ENCODE measurements around the gene TTC3. TPM values are rescaled to one million over a fixed set of nuclear protein-coding genes. Genes with fewer than 3 reads are reported as not detected.
"Not testable (repeated sequence)": the region's sequence is repeated elsewhere in the genome, so short reads cannot be mapped to it uniquely, and the experiment has no call there.

TTC3 gene
- total and polyA plus RNA-seq, 7 donors, result 6.5 to 50.3 (median 25.7) TPM

- H3K9me3 ChIP-seq, result no peaks in the 10 kb centered on the region
- no peak overlapping the region for H3K27ac ChIP-seq
- 91 to 97% (median 92%) methylated on average over 1 of the region's 1 CpG for WGBS, 3 donors
- H3K36me3 ChIP-seq (ENCODE audit: insufficient read depth in 1 of 2, low read depth in 1 of 2), result peaks cover 8 to 43% of the 10 kb centered on the region in 2 donors
- ATAC-seq (no peak), DNase-seq (no peak)
- no peaks in the 10 kb centered on the region for H3K4me1 ChIP-seq
- H3K27me3 ChIP-seq (ENCODE audit: insufficient read depth in 3 of 3, low read length in 2 of 3), result no peaks in the 10 kb centered on the region
- intact Hi-C loops (cut with DNase I), result no loop called here
- H3K4me3 ChIP-seq, result no peak overlapping the region
- TF ChIP-seq CTCF (IDR thresholded peaks at IDR 0.05), result no peak
Observed at GRCh38 chr21:37101384-37101783, 28.3 kb downstream of the TTC3 start.

- intact Hi-C loops (cut with DNase I), result not testable (repeated sequence)
Observed at GRCh38 chr21:37102746-37103145, 29.7 kb downstream of the TTC3 start.

GRCh38 chr21:37106998-37107397, 33.9 kb downstream of the TTC3 start:
- Histone ChIP-seq H3K4me3 (no peak overlapping the region), H3K27me3 (ENCODE audit: insufficient read depth in 3 of 3, low read length in 2 of 3) (no peaks in the 10 kb centered on the region), H3K27ac (no peak overlapping the region), H3K36me3 (ENCODE audit: insufficient read depth in 1 of 2, low read depth in 1 of 2) (peaks cover 0 to 15% of the 10 kb centered on the region in 2 donors), H3K9me3 (no peaks in the 10 kb centered on the region), H3K4me1 (no peaks in the 10 kb centered on the region)
- no peak for ATAC-seq
- no peak for TF ChIP-seq CTCF (IDR thresholded peaks at IDR 0.05)
- intact Hi-C loops (cut with DNase I), result no loop called here
- DNase-seq, result no peak
- WGBS, 3 donors, result 97 to 100% (median 98%) methylated on average over 2 of the region's 2 CpGs

More at GRCh38 chr21:37102746-37103145, 29.7 kb downstream of the TTC3 start:
- WGBS, 3 donors, result 96 to 97% (median 97%) methylated on average over 3 of the region's 3 CpGs
- DNase-seq; H3K27me3 ChIP-seq (ENCODE audit: insufficient read depth in 3 of 3, low read length in 2 of 3); ATAC-seq; H3K27ac ChIP-seq; H3K4me3 ChIP-seq; H3K9me3 ChIP-seq; H3K4me1 ChIP-seq: not testable (repeated sequence)
- peaks cover 8 to 29% of the 10 kb centered on the region in 2 donors for H3K36me3 ChIP-seq (ENCODE audit: insufficient read depth in 1 of 2, low read depth in 1 of 2)

- DNase-seq; H3K4me3 ChIP-seq; H3K27ac ChIP-seq; H3K4me1 ChIP-seq; H3K27me3 ChIP-seq (ENCODE audit: insufficient read depth in 3 of 3, low read length in 2 of 3); ATAC-seq; H3K9me3 ChIP-seq; intact Hi-C loops (cut with DNase I): not testable (repeated sequence)
- H3K36me3 ChIP-seq (ENCODE audit: insufficient read depth in 1 of 2, low read depth in 1 of 2), result peaks cover 0 to 20% of the 10 kb centered on the region in 2 donors
- 92 to 96% (median 94%) methylated on average over 5 of the region's 6 CpGs for WGBS, 3 donors
Observed at GRCh38 chr21:37111029-37111428, 38.0 kb downstream of the TTC3 start.

GRCh38 chr21:37114301-37114700, 41.2 kb downstream of the TTC3 start:
- DNase-seq; H3K36me3 ChIP-seq (ENCODE audit: insufficient read depth in 1 of 2, low read depth in 1 of 2); H3K9me3 ChIP-seq; H3K4me3 ChIP-seq; H3K27ac ChIP-seq; intact Hi-C loops (cut with DNase I); H3K27me3 ChIP-seq (ENCODE audit: insufficient read depth in 3 of 3, low read length in 2 of 3); H3K4me1 ChIP-seq; ATAC-seq: not testable (repeated sequence)
- WGBS, 3 donors, result 89 to 93% (median 92%) methylated on average over 1 of the region's 3 CpGs

GRCh38 chr21:37116459-37116858, 43.4 kb downstream of the TTC3 start:
- 81 to 96% (median 89%) methylated on average over 2 of the region's 2 CpGs for WGBS, 3 donors
- not testable (repeated sequence) for H3K27ac ChIP-seq; H3K9me3 ChIP-seq; H3K4me1 ChIP-seq; DNase-seq; ATAC-seq; H3K4me3 ChIP-seq; H3K27me3 ChIP-seq (ENCODE audit: insufficient read depth in 3 of 3, low read length in 2 of 3)
- intact Hi-C loops (cut with DNase I), result loop anchor here in 1 of 2 donors (5.0 kb wide), 1 partner anchor 709 kb away; no protein-coding TSS in a partner anchor
- H3K36me3 ChIP-seq (ENCODE audit: insufficient read depth in 1 of 2, low read depth in 1 of 2), result peaks cover 0 to 18% of the 10 kb centered on the region in 2 donors

- H3K36me3 ChIP-seq (ENCODE audit: insufficient read depth in 1 of 2, low read depth in 1 of 2), result peaks cover 0 to 18% of the 10 kb centered on the region in 2 donors
- no peaks in the 10 kb centered on the region for H3K9me3 ChIP-seq
- no peaks in the 10 kb centered on the region for H3K4me1 ChIP-seq
- no peak for TF ChIP-seq CTCF (IDR thresholded peaks at IDR 0.05)
- intact Hi-C loops (cut with DNase I), result loop anchor here in 1 of 2 donors (5.0 kb wide), 1 partner anchor 710 kb away; no protein-coding TSS in a partner anchor
- H3K27me3 ChIP-seq (ENCODE audit: insufficient read depth in 3 of 3, low read length in 2 of 3), result no peaks in the 10 kb centered on the region
- H3K4me3 ChIP-seq, result no peak overlapping the region
- DNase-seq (no peak), ATAC-seq (no peak)
- H3K27ac ChIP-seq, result no peak overlapping the region
Observed at GRCh38 chr21:37117204-37117603, 44.1 kb downstream of the TTC3 start.

All from psoas muscle (tissue), 8 donors.